Mesendoderm (in vitro differentiated cells): ENCODE measurements around the gene OPCML.

Source experiments
- DNase-seq: peaks from one replicate; pipeline ENCODE4 v3.0.0; 2013
- H2AK5ac ChIP-seq: 2 replicates; pipeline ENCODE4 v1.6.1; 2013; ENCODE audit warnings: low read length, inconsistent platforms
- H2BK120ac ChIP-seq: 2 replicates; pipeline ENCODE4 v1.6.1; 2013; ENCODE audit warnings: low read depth, mild to moderate bottlenecking, low read length, moderate library complexity, mixed read lengths
- H2BK15ac ChIP-seq: replicated peaks from 2 replicates; pipeline ENCODE4 v1.6.1; 2013; ENCODE audit warnings: low read depth, mild to moderate bottlenecking, moderate library complexity
- H2BK5ac ChIP-seq: 2 replicates; pipeline ENCODE4 v1.6.1; 2013; ENCODE audit warnings: low read length, inconsistent platforms
- H3K18ac ChIP-seq: 2 replicates; pipeline ENCODE4 v1.6.1; 2013; ENCODE audit warnings: mild to moderate bottlenecking, low read length, mixed read lengths
- H3K23ac ChIP-seq: one replicate; pipeline ENCODE4 v1.6.1; 2013; ENCODE audit warnings: low read length
- H3K27ac ChIP-seq: 2 replicates; pipeline ENCODE4 v1.5.1; 2013; ENCODE audit warnings: low read depth, mild to moderate bottlenecking, inconsistent platforms, low read length, moderate library complexity
- H3K27me3 ChIP-seq: 2 replicates; pipeline ENCODE4 v1.6.1; 2013; ENCODE audit warnings: low read length, control low read depth, mild to moderate bottlenecking, inconsistent platforms; ENCODE audit not compliant: insufficient read depth, poor library complexity
- H3K36me3 ChIP-seq: 2 replicates; pipeline ENCODE4 v1.6.1; 2013; ENCODE audit warnings: low read length, inconsistent platforms; ENCODE audit not compliant: control insufficient read depth, insufficient read depth
- H3K4ac ChIP-seq: one replicate; pipeline ENCODE4 v1.6.1; 2013; ENCODE audit warnings: low read depth, mild to moderate bottlenecking, low read length, moderate library complexity
- H3K4me1 ChIP-seq: 2 replicates; pipeline ENCODE4 v1.6.1; 2013; ENCODE audit warnings: low read depth, low read length, inconsistent platforms; ENCODE audit not compliant: control insufficient read depth
- H3K4me2 ChIP-seq: 2 replicates; pipeline ENCODE4 v1.6.1; 2013; ENCODE audit warnings: low read length
- H3K4me3 ChIP-seq: 2 replicates; pipeline ENCODE4 v1.5.1; 2013; ENCODE audit warnings: mild to moderate bottlenecking, low read length
- H3K56ac ChIP-seq: one replicate; pipeline ENCODE4 v1.6.1; 2013; ENCODE audit warnings: low read length
- H3K79me1 ChIP-seq: 2 replicates; pipeline ENCODE4 v1.6.1; 2013; ENCODE audit warnings: low read length, inconsistent platforms
- H3K79me2 ChIP-seq: 2 replicates; pipeline ENCODE4 v1.6.1; 2013; ENCODE audit warnings: mild to moderate bottlenecking, low read length; ENCODE audit not compliant: control insufficient read depth, insufficient read depth
- H3K9ac ChIP-seq: 2 replicates; pipeline ENCODE4 v1.6.1; 2013; ENCODE audit warnings: low read length, inconsistent platforms
- H4K5ac ChIP-seq: one replicate; pipeline ENCODE4 v1.6.1; 2013; ENCODE audit warnings: low read length
- H4K8ac ChIP-seq: one replicate; pipeline ENCODE4 v1.6.1; 2013; ENCODE audit warnings: low read depth, mild to moderate bottlenecking, control low read depth, low read length, moderate library complexity
- WGBS: extraction: QIAGEN DNeasy Blood & Tissue Kit; methylation state at CpG from one replicate; pipeline ENCODE4 v1.1.7; 2013; ENCODE audit warnings: low lambda C conversion rate, missing lambda C conversion rate; ENCODE audit not compliant: insufficient coverage; ENCODE audit errors: extremely low coverage; 5-methylcytosine and 5-hydroxymethylcytosine counted together

Gene OPCML

GRCh38 chr11:133555034-133555433 is 22.7 kb upstream of the OPCML start:
- H4K5ac ChIP-seq = no peak overlapping the region
- DNase-seq = peak; percentile 44
- H3K79me1 ChIP-seq = no peaks in the 10 kb centered on the region
- no peak overlapping the region for H2AK5ac ChIP-seq
- no peak overlapping the region for H3K27ac ChIP-seq
- no peak overlapping the region for H4K8ac ChIP-seq
- H2BK120ac ChIP-seq = no peak overlapping the region
- no peaks in the 10 kb centered on the region for H3K79me2 ChIP-seq
- H3K56ac ChIP-seq = no peak overlapping the region
- H3K36me3 ChIP-seq = no peaks in the 10 kb centered on the region
- H3K4ac ChIP-seq = no peak overlapping the region
- no peak overlapping the region for H3K9ac ChIP-seq
- H3K18ac ChIP-seq = no peak overlapping the region
- H3K4me1 ChIP-seq = no peaks in the 10 kb centered on the region
- H3K27me3 ChIP-seq = no peaks in the 10 kb centered on the region
- WGBS = no CpG with 5 or more reads among the region's 6 CpGs
- no peak overlapping the region for H2BK15ac ChIP-seq
- H3K4me3 ChIP-seq = no peak overlapping the region
- H3K4me2 ChIP-seq = no peak overlapping the region
- no peak overlapping the region for H2BK5ac ChIP-seq
- no peak overlapping the region for H3K23ac ChIP-seq

- H3K4me3 ChIP-seq = no peak overlapping the region
- no peak overlapping the region for H2AK5ac ChIP-seq
- H3K36me3 ChIP-seq = no peaks in the 10 kb centered on the region
- WGBS = no CpG with 5 or more reads among the region's 22 CpGs
- no peaks in the 10 kb centered on the region for H3K79me2 ChIP-seq
- H3K4ac ChIP-seq = no peak overlapping the region
- no peak overlapping the region for H3K18ac ChIP-seq
- H3K27me3 ChIP-seq = no peaks in the 10 kb centered on the region
- H3K27ac ChIP-seq = no peak overlapping the region
- H3K4me1 ChIP-seq = no peaks in the 10 kb centered on the region
- H3K79me1 ChIP-seq = no peaks in the 10 kb centered on the region
- H2BK120ac ChIP-seq = no peak overlapping the region
- H3K9ac ChIP-seq = no peak overlapping the region
- H3K4me2 ChIP-seq = no peak overlapping the region
- DNase-seq = no peak
- H3K56ac ChIP-seq = no peak overlapping the region
- H2BK5ac ChIP-seq = no peak overlapping the region
- H2BK15ac ChIP-seq = no peak overlapping the region
- H4K5ac ChIP-seq = no peak overlapping the region
- H3K23ac ChIP-seq = no peak overlapping the region
- no peak overlapping the region for H4K8ac ChIP-seq
These were observed 21.8 kb upstream of the OPCML start for GRCh38 chr11:133553885-133554740.

GRCh38 chr11:133552938-133553337 is 20.6 kb upstream of the OPCML start:
- Histone ChIP-seq H4K5ac (no peak overlapping the region), H3K4me2 (no peak overlapping the region), H3K79me2 (no peaks in the 10 kb centered on the region), H3K9ac (no peak overlapping the region), H3K56ac (no peak overlapping the region), H4K8ac (no peak overlapping the region), H2BK5ac (no peak overlapping the region), H3K27me3 (no peaks in the 10 kb centered on the region), H2BK15ac (no peak overlapping the region), H3K36me3 (no peaks in the 10 kb centered on the region), H3K4me1 (no peaks in the 10 kb centered on the region), H2BK120ac (no peak overlapping the region), H3K4ac (no peak overlapping the region), H3K23ac (no peak overlapping the region), H3K79me1 (no peaks in the 10 kb centered on the region), H3K27ac (no peak overlapping the region), H2AK5ac (no peak overlapping the region), H3K18ac (no peak overlapping the region), H3K4me3 (no peak overlapping the region)
- WGBS = no CpG with 5 or more reads among the region's 6 CpGs
- DNase-seq = no peak

- Histone ChIP-seq H3K18ac (no peak overlapping the region), H3K79me2 (no peaks in the 10 kb centered on the region), H3K4ac (no peak overlapping the region), H3K79me1 (no peaks in the 10 kb centered on the region), H2AK5ac (no peak overlapping the region), H3K4me3 (no peak overlapping the region), H2BK15ac (no peak overlapping the region), H3K27me3 (no peaks in the 10 kb centered on the region), H2BK5ac (no peak overlapping the region), H2BK120ac (no peak overlapping the region), H3K27ac (no peak overlapping the region), H3K36me3 (no peaks in the 10 kb centered on the region), H3K9ac (no peak overlapping the region), H4K5ac (no peak overlapping the region), H3K4me1 (no peaks in the 10 kb centered on the region), H3K4me2 (no peak overlapping the region), H4K8ac (no peak overlapping the region), H3K23ac (no peak overlapping the region), H3K56ac (no peak overlapping the region)
- WGBS = no CpG with 5 or more reads among the region's 5 CpGs
- no peak for DNase-seq
These were observed 18.8 kb upstream of the OPCML start for GRCh38 chr11:133551064-133551463.

GRCh38 chr11:133549826-133550225 is 17.5 kb upstream of the OPCML start:
- no peaks in the 10 kb centered on the region for H3K79me1 ChIP-seq
- H2BK15ac ChIP-seq = no peak overlapping the region
- DNase-seq = no peak
- no peak overlapping the region for H2BK120ac ChIP-seq
- no peak overlapping the region for H3K23ac ChIP-seq
- no peak overlapping the region for H2AK5ac ChIP-seq
- H3K36me3 ChIP-seq = no peaks in the 10 kb centered on the region
- WGBS = no CpG with 5 or more reads among the region's 3 CpGs
- H3K27me3 ChIP-seq = no peaks in the 10 kb centered on the region
- H3K4me2 ChIP-seq = no peak overlapping the region
- H3K4me3 ChIP-seq = no peak overlapping the region
- no peak overlapping the region for H2BK5ac ChIP-seq
- H3K4me1 ChIP-seq = no peaks in the 10 kb centered on the region
- no peak overlapping the region for H3K27ac ChIP-seq
- no peak overlapping the region for H3K9ac ChIP-seq
- H3K56ac ChIP-seq = no peak overlapping the region
- H3K4ac ChIP-seq = no peak overlapping the region
- no peaks in the 10 kb centered on the region for H3K79me2 ChIP-seq
- no peak overlapping the region for H4K8ac ChIP-seq
- H3K18ac ChIP-seq = no peak overlapping the region
- H4K5ac ChIP-seq = no peak overlapping the region

GRCh38 chr11:133548641-133549040 is 16.3 kb upstream of the OPCML start:
- Histone ChIP-seq H3K79me1 (no peaks in the 10 kb centered on the region), H3K79me2 (no peaks in the 10 kb centered on the region), H2BK5ac (no peak overlapping the region), H3K23ac (no peak overlapping the region), H3K4ac (no peak overlapping the region), H2BK15ac (no peak overlapping the region), H3K9ac (no peak overlapping the region), H4K8ac (no peak overlapping the region), H4K5ac (no peak overlapping the region), H3K56ac (no peak overlapping the region), H3K36me3 (no peaks in the 10 kb centered on the region), H3K27ac (no peak overlapping the region), H2AK5ac (no peak overlapping the region), H3K4me1 (no peaks in the 10 kb centered on the region), H3K18ac (no peak overlapping the region), H2BK120ac (no peak overlapping the region), H3K4me2 (no peak overlapping the region), H3K27me3 (no peaks in the 10 kb centered on the region), H3K4me3 (no peak overlapping the region)
- no CpG with 5 or more reads among the region's 7 CpGs for WGBS
- DNase-seq = no peak
